Measurements from ENCODE around the gene DTNB. TPM values are rescaled to one million over a fixed set of nuclear protein-coding genes. Genes with fewer than 3 reads are reported as not detected.

The DTNB gene
- polyA plus RNA-seq, 1 donor from 2014 or later: 22.5 TPM

DNA sequence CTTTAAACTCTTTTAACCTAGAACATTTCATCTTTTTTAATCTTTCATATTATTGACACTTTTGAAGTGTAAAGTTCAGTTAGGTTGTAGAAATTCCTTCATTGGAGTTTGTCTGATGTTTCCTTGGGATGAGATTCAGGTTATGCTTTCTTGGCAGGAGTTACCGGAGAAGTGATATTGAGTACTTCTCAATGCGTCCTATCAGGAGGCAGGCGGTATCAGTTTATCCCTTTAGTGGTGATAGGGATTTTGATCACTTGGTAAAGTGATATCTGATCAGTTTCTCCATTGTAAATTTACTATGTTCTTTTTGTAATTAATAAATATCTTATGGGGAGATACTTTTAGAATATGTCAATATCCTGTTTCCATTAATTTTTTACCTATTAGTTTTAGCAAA is 78.4 kb downstream of the DTNB start:
- no peaks in the 10 kb centered on the region for H3K9me3 ChIP-seq (ENCODE audit: low read length)
- TF ChIP-seq, protein P1, sequence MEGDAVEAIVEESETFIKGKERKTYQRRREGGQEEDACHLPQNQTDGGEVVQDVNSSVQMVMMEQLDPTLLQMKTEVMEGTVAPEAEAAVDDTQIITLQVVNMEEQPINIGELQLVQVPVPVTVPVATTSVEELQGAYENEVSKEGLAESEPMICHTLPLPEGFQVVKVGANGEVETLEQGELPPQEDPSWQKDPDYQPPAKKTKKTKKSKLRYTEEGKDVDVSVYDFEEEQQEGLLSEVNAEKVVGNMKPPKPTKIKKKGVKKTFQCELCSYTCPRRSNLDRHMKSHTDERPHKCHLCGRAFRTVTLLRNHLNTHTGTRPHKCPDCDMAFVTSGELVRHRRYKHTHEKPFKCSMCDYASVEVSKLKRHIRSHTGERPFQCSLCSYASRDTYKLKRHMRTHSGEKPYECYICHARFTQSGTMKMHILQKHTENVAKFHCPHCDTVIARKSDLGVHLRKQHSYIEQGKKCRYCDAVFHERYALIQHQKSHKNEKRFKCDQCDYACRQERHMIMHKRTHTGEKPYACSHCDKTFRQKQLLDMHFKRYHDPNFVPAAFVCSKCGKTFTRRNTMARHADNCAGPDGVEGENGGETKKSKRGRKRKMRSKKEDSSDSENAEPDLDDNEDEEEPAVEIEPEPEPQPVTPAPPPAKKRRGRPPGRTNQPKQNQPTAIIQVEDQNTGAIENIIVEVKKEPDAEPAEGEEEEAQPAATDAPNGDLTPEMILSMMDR (IDR thresholded peaks at IDR 0.05; ENCODE audit: poor library complexity, severe bottlenecking): no peak
- TF ChIP-seq EZH2 (IDR thresholded peaks at IDR 0.05; ENCODE audit: borderline replicate concordance, insufficient read depth, low read length, poor library complexity, severe bottlenecking) (no peak), RAD21 (conservative IDR thresholded peaks at IDR 0.05) (no peak), EP300 (conservative IDR thresholded peaks at IDR 0.05; ENCODE audit: poor library complexity, severe bottlenecking) (no peak), POLR2AphosphoS5 (IDR thresholded peaks at IDR 0.05) (no peak), TAF1 (IDR thresholded peaks at IDR 0.05; ENCODE audit: low read depth) (no peak), MXI1 (conservative IDR thresholded peaks at IDR 0.05; ENCODE audit: poor library complexity, severe bottlenecking) (no peak)
- TF ChIP-seq, protein P2, sequence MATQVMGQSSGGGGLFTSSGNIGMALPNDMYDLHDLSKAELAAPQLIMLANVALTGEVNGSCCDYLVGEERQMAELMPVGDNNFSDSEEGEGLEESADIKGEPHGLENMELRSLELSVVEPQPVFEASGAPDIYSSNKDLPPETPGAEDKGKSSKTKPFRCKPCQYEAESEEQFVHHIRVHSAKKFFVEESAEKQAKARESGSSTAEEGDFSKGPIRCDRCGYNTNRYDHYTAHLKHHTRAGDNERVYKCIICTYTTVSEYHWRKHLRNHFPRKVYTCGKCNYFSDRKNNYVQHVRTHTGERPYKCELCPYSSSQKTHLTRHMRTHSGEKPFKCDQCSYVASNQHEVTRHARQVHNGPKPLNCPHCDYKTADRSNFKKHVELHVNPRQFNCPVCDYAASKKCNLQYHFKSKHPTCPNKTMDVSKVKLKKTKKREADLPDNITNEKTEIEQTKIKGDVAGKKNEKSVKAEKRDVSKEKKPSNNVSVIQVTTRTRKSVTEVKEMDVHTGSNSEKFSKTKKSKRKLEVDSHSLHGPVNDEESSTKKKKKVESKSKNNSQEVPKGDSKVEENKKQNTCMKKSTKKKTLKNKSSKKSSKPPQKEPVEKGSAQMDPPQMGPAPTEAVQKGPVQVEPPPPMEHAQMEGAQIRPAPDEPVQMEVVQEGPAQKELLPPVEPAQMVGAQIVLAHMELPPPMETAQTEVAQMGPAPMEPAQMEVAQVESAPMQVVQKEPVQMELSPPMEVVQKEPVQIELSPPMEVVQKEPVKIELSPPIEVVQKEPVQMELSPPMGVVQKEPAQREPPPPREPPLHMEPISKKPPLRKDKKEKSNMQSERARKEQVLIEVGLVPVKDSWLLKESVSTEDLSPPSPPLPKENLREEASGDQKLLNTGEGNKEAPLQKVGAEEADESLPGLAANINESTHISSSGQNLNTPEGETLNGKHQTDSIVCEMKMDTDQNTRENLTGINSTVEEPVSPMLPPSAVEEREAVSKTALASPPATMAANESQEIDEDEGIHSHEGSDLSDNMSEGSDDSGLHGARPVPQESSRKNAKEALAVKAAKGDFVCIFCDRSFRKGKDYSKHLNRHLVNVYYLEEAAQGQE (IDR thresholded peaks at IDR 0.05; ENCODE audit: borderline replicate concordance): no peak
- H3F3A ChIP-seq (ENCODE audit: insufficient read depth, low read length, poor library complexity, severe bottlenecking): no peaks in the 10 kb centered on the region
- no peak overlapping the region for H3K4me3 ChIP-seq (ENCODE audit: low read length)
- H4K20me1 ChIP-seq (ENCODE audit: insufficient read depth): no peaks in the 10 kb centered on the region
- no peaks in the 10 kb centered on the region for H3K79me2 ChIP-seq (replicated peaks; ENCODE audit: insufficient read depth, low read length)
- H3K27ac ChIP-seq (ENCODE audit: low read length): no peak overlapping the region
- no peak overlapping the region for H3K4me2 ChIP-seq (ENCODE audit: low read length)
- no peak overlapping the region for H3K9ac ChIP-seq (ENCODE audit: low read length)
- no peaks in the 10 kb centered on the region for H3K36me3 ChIP-seq (ENCODE audit: insufficient read depth, low read length)
- H3K27me3 ChIP-seq (ENCODE audit: insufficient read depth, low read depth, low read length): no peaks in the 10 kb centered on the region
- no peak overlapping the region for H2AFZ ChIP-seq (ENCODE audit: low read depth, low read length)
- no peaks in the 10 kb centered on the region for H3K9me2 ChIP-seq (ENCODE audit: insufficient read depth, low read length)

DNA sequence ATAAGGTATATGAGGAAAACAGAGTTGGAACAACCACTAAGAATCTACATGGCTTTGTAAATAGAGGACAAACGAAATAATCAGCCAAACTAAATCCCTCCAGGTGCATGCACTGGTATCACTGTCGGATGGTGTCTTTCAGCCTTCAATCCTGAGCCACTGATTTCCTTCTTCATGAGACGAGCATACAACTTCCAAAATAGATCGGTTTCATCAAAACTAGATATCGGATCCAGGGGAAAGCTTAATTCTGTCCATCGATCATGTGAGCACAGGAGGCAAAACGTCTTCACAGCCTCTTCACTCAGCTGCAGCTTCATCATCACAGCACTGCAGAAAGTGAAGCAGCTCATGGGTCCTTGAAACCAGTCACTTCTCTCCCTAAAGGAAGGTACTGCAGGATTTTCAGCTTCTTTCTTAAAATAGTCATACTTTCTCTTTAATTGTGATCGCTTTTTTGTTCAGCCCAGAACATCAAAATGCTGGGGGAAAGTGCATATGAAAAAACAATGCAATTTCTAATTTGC is 80.5 kb downstream of the DTNB start:
- H3K4me2 ChIP-seq (ENCODE audit: low read length): no peak overlapping the region
- H3K27ac ChIP-seq (ENCODE audit: low read length): no peak overlapping the region
- H3K27me3 ChIP-seq (ENCODE audit: insufficient read depth, low read depth, low read length): no peaks in the 10 kb centered on the region
- H3K9me2 ChIP-seq (ENCODE audit: insufficient read depth, low read length): no peaks in the 10 kb centered on the region
- TF ChIP-seq, protein P2 (IDR thresholded peaks at IDR 0.05; ENCODE audit: borderline replicate concordance): no peak
- TF ChIP-seq EP300 (conservative IDR thresholded peaks at IDR 0.05; ENCODE audit: poor library complexity, severe bottlenecking) (no peak), POLR2AphosphoS5 (IDR thresholded peaks at IDR 0.05) (no peak), RAD21 (conservative IDR thresholded peaks at IDR 0.05) (no peak), SMC3 (conservative IDR thresholded peaks at IDR 0.05; ENCODE audit: poor library complexity) (no peak), MXI1 (conservative IDR thresholded peaks at IDR 0.05; ENCODE audit: poor library complexity, severe bottlenecking) (no peak), EZH2 (IDR thresholded peaks at IDR 0.05; ENCODE audit: borderline replicate concordance, insufficient read depth, low read length, poor library complexity, severe bottlenecking) (no peak), TAF1 (IDR thresholded peaks at IDR 0.05; ENCODE audit: low read depth) (no peak)
- TF ChIP-seq, protein P1 (IDR thresholded peaks at IDR 0.05; ENCODE audit: poor library complexity, severe bottlenecking): no peak
- H3K79me2 ChIP-seq (replicated peaks; ENCODE audit: insufficient read depth, low read length): no peaks in the 10 kb centered on the region
- H3F3A ChIP-seq (ENCODE audit: insufficient read depth, low read length, poor library complexity, severe bottlenecking): no peaks in the 10 kb centered on the region
- H3K36me3 ChIP-seq (ENCODE audit: insufficient read depth, low read length): no peaks in the 10 kb centered on the region
- no peak overlapping the region for H3K4me3 ChIP-seq (ENCODE audit: low read length)
- no peaks in the 10 kb centered on the region for H3K9me3 ChIP-seq (ENCODE audit: low read length)
- H2AFZ ChIP-seq (ENCODE audit: low read depth, low read length): no peak overlapping the region
- no peaks in the 10 kb centered on the region for H4K20me1 ChIP-seq (ENCODE audit: insufficient read depth)
- no peak overlapping the region for H3K9ac ChIP-seq (ENCODE audit: low read length)
